ENCODE data around the gene DCAF4. TPM values are rescaled to one million over a fixed set of nuclear protein-coding genes. Genes with fewer than 3 reads are reported as not detected.

The DCAF4 gene
- total RNA-seq, 1 experiment from 2014 or later = 20.0 TPM

- no TSS peak for BruUV-seq (replicated peaks)
- POLR2A ChIA-PET (ENCODE audit: unreplicated experiment) = no interaction called here
- intact Hi-C loops (cut with micrococcal nuclease; ENCODE audit: unreplicated experiment) = no loop called here
These were observed 18.4 kb upstream of the DCAF4 start for GRCh38 chr14:72907886-72908285.

GRCh38 chr14:72909163-72909562 is 17.1 kb upstream of the DCAF4 start:
- TF ChIP-seq, protein P1, sequence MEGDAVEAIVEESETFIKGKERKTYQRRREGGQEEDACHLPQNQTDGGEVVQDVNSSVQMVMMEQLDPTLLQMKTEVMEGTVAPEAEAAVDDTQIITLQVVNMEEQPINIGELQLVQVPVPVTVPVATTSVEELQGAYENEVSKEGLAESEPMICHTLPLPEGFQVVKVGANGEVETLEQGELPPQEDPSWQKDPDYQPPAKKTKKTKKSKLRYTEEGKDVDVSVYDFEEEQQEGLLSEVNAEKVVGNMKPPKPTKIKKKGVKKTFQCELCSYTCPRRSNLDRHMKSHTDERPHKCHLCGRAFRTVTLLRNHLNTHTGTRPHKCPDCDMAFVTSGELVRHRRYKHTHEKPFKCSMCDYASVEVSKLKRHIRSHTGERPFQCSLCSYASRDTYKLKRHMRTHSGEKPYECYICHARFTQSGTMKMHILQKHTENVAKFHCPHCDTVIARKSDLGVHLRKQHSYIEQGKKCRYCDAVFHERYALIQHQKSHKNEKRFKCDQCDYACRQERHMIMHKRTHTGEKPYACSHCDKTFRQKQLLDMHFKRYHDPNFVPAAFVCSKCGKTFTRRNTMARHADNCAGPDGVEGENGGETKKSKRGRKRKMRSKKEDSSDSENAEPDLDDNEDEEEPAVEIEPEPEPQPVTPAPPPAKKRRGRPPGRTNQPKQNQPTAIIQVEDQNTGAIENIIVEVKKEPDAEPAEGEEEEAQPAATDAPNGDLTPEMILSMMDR (conservative IDR thresholded peaks at IDR 0.05) = no peak
- TF ChIP-seq EZH2 (IDR thresholded peaks at IDR 0.05; ENCODE audit: low read depth) = no peak
- no peaks in the 10 kb centered on the region for H4K20me1 ChIP-seq (ENCODE audit: insufficient read depth)
- no peaks in the 10 kb centered on the region for H3F3A ChIP-seq (ENCODE audit: insufficient read depth, low read depth)
- ChIA-PET CTCF (no interaction called here), POLR2A (ENCODE audit: unreplicated experiment) (no interaction called here)
- H3K36me3 ChIP-seq (ENCODE audit: low read depth) = no peaks in the 10 kb centered on the region
- H3K27me3 ChIP-seq (ENCODE audit: insufficient read depth, low read depth) = peaks cover 6% of the 10 kb centered on the region; the same call in 1 of the 2 replicates
- no peak for DNase-seq
- no peak overlapping the region for H3K27ac ChIP-seq
- H3K4me3 ChIP-seq = no peak overlapping the region
- no TSS peak for BruUV-seq (replicated peaks)
- no peaks in the 10 kb centered on the region for H3K4me1 ChIP-seq (replicated peaks; ENCODE audit: insufficient read depth)
- H2AFZ ChIP-seq = no peak overlapping the region
- H3K4me2 ChIP-seq = no peak overlapping the region
- H3K9me3 ChIP-seq (ENCODE audit: insufficient read depth, low read depth) = no peaks in the 10 kb centered on the region
- H3K9me2 ChIP-seq (ENCODE audit: insufficient read depth) = no peaks in the 10 kb centered on the region
- intact Hi-C loops (cut with micrococcal nuclease; ENCODE audit: unreplicated experiment) = no loop called here
- no peaks in the 10 kb centered on the region for H3K79me2 ChIP-seq (ENCODE audit: low read depth)

More at GRCh38 chr14:72907886-72908285, 18.4 kb upstream of the DCAF4 start:
- no peak overlapping the region for H3K27ac ChIP-seq
- no peaks in the 10 kb centered on the region for H3K79me2 ChIP-seq (ENCODE audit: low read depth)
- H2AFZ ChIP-seq = no peak overlapping the region
- no peaks in the 10 kb centered on the region for H4K20me1 ChIP-seq (ENCODE audit: insufficient read depth)
- CTCF ChIA-PET = interaction anchor here (0.6 kb wide), 1 partner anchor 1304 kb away, joined by 3 read pairs; no protein-coding TSS in a partner anchor
- H3K9me3 ChIP-seq (ENCODE audit: insufficient read depth, low read depth) = no peaks in the 10 kb centered on the region
- peak overlapping the region; percentile 28 for H3K4me2 ChIP-seq
- H3F3A ChIP-seq (ENCODE audit: insufficient read depth, low read depth) = no peaks in the 10 kb centered on the region
- no peak for TF ChIP-seq EZH2 (IDR thresholded peaks at IDR 0.05; ENCODE audit: low read depth)
- TF ChIP-seq, protein P1 (conservative IDR thresholded peaks at IDR 0.05) = no peak
- H3K4me3 ChIP-seq = no peak overlapping the region
- no peaks in the 10 kb centered on the region for H3K4me1 ChIP-seq (replicated peaks; ENCODE audit: insufficient read depth)
- no peaks in the 10 kb centered on the region for H3K9me2 ChIP-seq (ENCODE audit: insufficient read depth)
- H3K27me3 ChIP-seq (ENCODE audit: insufficient read depth, low read depth) = peaks cover 10% of the 10 kb centered on the region; the same call in 1 of the 2 replicates
- no peak for DNase-seq
- no peaks in the 10 kb centered on the region for H3K36me3 ChIP-seq (ENCODE audit: low read depth)

- H3K27me3 ChIP-seq (ENCODE audit: insufficient read depth, low read depth) = 0 out of 2 replicates have a peak, but pooled peaks cover 15% of the 10 kb centered on the region
- TF ChIP-seq EZH2 (IDR thresholded peaks at IDR 0.05; ENCODE audit: low read depth) = no peak
- TF ChIP-seq, protein P1 (conservative IDR thresholded peaks at IDR 0.05) = no peak
- no peak overlapping the region for H2AFZ ChIP-seq
- intact Hi-C loops (cut with micrococcal nuclease; ENCODE audit: unreplicated experiment) = no loop called here
- H4K20me1 ChIP-seq (ENCODE audit: insufficient read depth) = no peaks in the 10 kb centered on the region
- no peaks in the 10 kb centered on the region for H3K9me3 ChIP-seq (ENCODE audit: insufficient read depth, low read depth)
- DNase-seq = no peak
- H3K9me2 ChIP-seq (ENCODE audit: insufficient read depth) = no peaks in the 10 kb centered on the region
- no peak overlapping the region for H3K27ac ChIP-seq
- ChIA-PET CTCF (no interaction called here), POLR2A (ENCODE audit: unreplicated experiment) (no interaction called here)
- H3K4me1 ChIP-seq (replicated peaks; ENCODE audit: insufficient read depth) = no peaks in the 10 kb centered on the region
- BruUV-seq (replicated peaks) = no TSS peak
- H3K36me3 ChIP-seq (ENCODE audit: low read depth) = no peaks in the 10 kb centered on the region
- no peaks in the 10 kb centered on the region for H3K79me2 ChIP-seq (ENCODE audit: low read depth)
- no peaks in the 10 kb centered on the region for H3F3A ChIP-seq (ENCODE audit: insufficient read depth, low read depth)
- H3K4me2 ChIP-seq = no peak overlapping the region
- H3K4me3 ChIP-seq = no peak overlapping the region
These were observed 12.5 kb upstream of the DCAF4 start for GRCh38 chr14:72913809-72914208.

Measured in PC-9 (cell line).